GM18870 (cell line): ENCODE results near the gene IFI35.
A peak's percentile ranks its signal among the peaks of the same experiment; 100 is the strongest.
"Not testable (repeated sequence)": the region's sequence is repeated elsewhere in the genome, so short reads cannot be mapped to it uniquely, and the experiment has no call there.

Experiments used
- ATAC-seq: cut with Tn5 transposase; IDR thresholded peaks from one replicate; pipeline ENCODE4 v1.9.1; 2021; ENCODE audit warnings: moderate library complexity; ENCODE audit not compliant: unreplicated experiment

IFI35 gene

DNA sequence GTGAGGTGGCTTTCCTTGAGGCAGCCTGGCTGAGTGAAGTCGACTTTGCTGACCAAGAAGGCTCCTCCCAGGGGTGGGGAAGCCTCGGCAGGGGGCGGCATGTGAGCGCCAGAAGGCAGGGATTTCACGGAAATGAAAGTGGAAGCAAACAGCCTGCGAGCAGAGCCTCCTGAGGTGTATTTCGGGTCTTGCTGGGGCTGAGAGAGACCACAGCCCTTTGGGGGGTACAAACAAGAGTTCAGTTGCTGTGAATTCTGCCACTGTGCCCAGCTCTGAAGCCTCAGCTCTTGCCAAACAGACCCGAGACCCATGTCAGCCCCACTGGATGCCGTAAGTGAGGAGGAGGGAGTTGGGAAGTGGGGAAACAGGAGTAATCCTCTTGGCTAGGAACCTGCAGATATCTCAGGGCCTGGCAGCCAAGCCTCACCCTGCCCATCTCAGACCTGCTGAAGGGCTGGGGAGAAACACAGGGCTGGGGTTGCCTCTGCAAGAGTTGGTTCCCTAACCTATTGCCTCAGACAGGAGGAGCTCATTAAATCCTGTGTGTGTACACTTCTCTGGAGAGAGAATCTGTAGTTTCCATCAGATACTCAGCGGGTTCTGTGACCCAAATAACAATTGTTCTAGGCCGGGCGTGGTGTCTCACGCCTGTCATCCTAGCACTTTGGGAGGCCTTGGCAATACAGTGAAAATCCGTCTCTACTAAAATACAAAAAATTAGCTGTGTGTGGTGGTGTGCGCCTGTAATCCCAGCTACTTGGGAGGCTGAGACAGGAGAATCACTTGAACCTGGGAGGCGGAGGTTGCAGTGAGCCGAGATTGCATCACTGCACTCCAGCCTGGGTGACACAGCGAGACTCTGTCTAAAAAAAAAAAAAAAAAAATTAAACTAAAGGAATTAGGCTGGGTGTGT, at the start of gene IFI35:
TSS of gene IFI35 (plus strand) at position 146 of the 913 bp plus-strand sequence. CDS start at position 310, 164 bp downstream.
- peak; percentile 60 for ATAC-seq

DNA sequence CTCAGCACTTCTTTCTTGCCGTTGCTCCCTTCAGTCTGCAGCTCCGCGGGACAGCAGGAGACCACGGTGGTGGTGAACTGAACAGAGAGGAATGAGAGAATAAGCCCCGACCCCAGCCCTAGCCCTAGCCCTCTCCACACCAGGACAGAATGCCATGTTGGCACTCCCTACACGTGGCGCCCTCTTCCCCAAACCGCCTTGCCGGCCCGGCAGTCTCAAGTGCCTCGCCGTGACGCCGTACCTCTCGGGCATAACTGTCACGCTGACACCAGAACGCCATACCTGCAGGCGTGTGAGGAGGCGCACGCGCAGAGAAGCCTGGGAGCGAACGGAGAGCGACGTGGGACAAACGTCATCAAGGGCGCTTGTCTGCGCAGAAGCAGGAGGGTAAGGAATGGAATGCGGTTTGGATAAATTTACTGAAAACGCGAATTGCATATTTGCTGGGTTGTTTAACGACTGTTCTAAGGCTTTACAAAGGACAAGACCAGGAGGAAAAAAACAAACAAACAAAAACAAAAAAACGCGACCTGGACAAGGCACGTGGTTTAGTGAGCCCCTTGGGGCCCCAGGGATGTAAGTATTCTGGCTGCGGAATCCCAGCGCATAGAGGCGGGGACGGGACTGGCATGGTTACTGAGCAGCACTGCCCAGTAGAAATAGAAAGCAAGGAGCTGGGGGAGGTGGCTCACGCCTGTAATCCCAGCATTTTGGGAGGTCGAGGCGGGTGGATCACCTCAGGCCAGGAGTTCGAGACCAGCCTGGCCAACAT, 42.2 kb upstream of the IFI35 start, which contains the start of gene AARSD1:
TSS of gene AARSD1 (minus strand) at position 294 of the 772 bp plus-strand sequence. CDS start at position 280, 14 bp downstream.
- peak; percentile 58 for ATAC-seq

DNA sequence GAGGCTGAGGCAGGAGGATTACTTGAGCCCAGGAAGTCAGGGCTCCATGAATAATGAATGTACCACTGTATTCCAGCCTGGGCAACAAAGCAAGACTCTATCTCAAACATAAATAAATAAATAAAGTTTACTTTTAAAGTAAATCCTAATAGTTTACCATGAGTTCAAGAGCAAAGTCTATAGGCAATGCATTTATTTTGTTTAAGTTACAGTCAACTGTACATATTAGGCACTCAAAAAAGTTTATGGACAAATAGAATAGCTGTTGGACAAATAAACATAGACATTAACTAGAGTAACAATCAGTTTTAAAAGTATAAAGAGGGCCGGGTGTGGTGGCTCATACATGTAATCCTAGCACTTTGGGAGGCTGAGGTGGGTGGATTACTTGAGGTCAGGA, 38.7 kb upstream of the IFI35 start:
- no peak for ATAC-seq

DNA sequence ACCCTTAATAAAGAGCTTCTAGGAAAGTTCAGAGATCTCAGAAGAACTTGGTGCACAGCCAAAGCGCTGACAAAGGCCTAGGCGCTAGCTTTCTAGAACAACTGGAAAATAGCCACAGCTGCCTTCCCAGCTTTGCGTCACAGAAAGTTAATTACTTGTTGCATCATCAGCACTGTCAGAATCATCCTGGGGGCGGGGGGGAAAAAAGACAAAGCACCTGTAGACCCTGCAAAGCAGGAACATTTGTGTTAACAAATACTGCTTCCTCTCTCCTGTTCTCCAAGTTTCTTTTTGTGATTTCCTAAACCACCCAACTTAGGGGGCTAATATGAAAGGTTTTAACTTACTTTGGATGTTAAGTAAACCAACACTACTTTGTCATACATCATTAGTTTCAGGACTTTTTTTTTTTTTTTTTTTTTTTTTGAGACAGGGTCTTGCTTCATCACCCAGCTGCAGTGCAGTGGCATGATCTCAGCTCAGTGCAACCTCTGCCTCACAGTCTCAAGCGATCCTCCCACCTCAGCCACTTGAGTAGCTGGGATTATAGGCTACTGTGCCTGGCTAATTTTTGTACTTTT, 37.5 kb upstream of the IFI35 start:
- no peak for ATAC-seq

DNA sequence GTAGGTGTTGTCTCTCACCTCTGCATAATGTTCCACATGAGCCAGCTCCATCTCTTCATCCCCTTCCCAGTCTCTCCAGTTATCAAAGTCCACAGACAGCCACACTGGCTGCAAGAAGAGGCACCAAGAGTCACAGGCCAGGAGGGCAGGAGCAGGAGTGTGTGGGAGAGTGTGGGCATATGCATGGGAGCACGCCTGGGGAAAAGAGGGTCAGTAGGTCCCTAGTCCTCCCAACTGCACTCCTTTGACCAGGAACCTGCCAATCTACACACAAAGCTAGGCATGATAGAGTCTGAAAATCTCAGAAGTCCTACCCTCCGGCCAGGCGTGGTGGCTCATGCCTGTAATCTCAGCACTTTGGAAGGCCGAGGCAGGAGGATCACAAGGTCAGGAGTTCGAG, 35.0 kb upstream of the IFI35 start:
- no peak for ATAC-seq

DNA sequence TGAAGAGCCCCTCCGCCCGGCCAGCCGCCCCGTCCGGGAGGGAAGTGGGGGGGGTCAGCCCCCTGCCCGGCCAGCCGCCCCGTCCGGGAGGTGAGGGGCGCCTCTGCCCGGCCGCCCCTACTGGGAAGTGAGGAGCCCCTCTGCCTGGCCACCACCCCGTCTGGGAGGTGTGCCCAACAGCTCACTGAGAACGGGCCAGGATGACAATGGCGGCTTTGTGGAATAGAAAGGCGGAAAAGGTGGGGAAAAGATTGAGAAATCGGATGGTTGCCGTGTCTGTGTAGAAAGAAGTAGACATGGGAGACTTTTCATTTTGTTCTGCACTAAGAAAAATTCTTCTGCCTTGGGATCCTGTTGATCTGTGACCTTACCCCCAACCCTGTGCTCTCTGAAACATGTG, 33.3 kb upstream of the IFI35 start:
- ATAC-seq = not testable (repeated sequence)

DNA sequence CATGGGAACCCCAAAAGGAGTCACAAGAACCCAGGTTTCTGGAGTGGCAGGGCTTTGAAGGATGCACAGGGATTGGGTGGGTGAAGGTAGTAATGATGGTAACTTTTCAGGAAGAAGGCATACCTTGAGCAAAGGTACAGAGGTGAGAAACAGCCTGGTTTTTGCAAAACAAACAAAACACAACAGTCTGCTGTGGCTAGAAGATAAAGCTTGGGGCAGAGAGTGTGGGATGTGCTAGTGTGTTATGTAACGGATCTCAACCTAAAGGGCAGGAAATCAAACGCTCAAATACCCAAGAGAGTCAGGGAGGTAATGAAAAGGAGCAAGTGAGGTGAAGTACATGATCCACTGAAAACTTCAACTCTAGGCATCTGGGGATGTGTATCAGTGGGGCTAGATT, 31.3 kb upstream of the IFI35 start:
- ATAC-seq = no peak

DNA sequence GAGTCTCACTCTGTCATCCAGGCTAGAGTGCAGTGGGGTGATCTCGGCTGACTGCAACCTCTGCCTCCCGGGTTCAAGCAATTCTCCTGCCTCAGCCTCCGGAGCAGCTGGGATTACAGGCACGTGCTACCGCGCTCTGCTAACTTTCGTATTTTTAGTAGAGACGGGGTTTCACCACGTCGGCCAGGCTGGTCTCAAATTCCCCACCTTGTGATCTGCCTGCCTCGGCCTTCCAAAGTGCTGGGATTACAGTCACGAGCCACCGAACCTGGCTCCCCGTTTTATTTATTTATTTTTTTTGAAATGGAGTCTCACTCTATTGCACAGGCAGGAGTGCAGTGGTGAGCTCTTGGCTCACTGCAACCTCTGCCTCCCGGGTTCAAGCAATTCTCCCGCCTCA, 30.9 kb upstream of the IFI35 start:
- not testable (repeated sequence) for ATAC-seq

DNA sequence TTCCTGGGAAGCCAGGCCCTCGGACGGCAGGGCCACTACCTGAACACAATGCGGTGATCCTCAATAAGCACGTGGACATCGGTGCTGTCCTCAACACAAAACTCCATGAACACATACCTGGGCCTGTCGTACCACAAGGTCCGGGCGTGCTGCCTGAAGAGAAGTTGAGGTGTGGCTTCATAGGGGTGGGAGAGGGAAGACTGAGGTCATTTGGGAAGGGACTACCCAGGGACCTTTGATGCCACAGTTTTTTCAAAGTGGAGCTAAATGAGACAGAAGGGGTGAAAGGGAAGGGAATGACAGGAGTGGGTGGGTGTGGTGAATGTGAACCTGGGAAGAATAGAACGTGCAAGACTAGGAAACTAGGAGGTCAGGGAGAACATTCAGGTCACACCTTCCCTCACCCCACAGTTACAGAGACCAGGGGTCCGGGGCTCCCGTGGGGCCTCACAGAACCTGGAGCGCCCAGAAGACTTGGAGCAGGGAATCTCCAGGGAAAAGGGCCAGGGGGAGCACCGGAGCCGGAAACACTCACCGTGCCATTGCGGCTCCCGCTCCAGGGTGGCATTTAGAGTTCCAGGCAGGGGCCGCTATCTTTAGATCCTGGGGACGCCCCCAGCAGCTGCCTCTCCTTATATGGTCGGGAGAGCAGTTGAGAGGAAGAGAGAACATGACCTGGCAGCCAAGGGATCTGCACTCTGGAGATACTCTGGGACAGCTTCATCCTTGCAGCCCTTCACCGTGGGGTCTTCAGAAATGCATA, 26.9 kb upstream of the IFI35 start, which contains the start of gene PTGES3L:
TSS of gene PTGES3L (minus strand) at position 570 of the 763 bp plus-strand sequence. CDS start at position 543, 27 bp downstream.
- no peak for ATAC-seq

DNA sequence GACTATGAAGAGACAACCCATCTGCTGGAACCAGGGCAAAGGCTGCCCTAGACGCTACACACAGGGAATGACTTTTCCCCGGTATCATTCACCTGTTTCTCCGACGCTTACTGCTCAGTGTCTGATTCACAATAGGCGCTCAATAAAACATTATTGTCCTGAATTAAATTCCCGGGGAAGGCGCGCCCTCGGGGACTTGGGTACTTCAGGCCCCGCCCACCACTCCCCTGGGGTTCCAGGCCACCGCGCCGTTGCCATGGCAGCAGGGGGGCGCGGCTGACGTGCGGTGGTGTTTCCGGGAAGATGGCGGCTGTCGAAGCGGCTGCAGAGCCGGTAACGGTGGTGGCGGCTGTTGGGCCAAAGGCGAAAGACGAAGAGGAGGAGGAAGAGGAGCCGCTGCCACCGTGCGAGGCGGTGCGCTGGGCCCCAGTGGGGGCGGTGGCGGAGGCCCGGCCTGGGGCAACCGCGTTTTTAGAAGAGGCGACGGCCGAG, 26.3 kb upstream of the IFI35 start, which contains the start of gene RUNDC1:
TSS of gene RUNDC1 (plus strand) at position 292 of the 492 bp plus-strand sequence. CDS start at position 304, 12 bp downstream.
- no peak for ATAC-seq

DNA sequence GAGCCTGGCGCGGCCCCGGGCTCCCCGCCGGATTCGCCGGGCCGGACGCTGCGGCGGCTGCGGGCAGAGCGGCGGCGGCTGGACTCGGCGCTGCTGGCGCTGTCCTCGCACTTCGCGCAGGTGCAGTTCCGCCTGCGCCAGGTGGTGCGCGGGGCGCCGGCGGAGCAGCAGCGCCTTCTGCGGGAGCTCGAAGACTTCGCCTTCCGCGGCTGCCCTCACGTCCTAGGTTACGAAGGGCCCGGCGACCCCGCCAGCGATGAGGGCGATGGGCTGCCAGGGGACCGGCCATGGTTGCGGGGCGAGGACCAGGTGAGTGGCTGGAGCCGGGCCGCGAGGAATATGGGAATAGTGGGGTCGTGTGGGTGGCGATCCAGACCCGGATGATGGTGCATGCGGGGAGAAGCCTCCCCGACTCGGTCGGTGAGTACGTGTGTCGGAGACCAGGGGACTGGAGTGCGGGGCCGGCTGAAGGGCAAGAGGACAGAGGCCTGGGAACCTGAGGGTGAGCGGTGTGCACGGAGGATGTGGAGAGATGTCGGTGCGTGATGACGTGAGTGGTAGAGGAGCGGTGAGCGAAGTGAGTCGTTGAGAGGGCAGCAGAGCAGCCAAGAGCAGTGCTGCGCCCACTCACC, 25.7 kb upstream of the IFI35 start:
- no peak for ATAC-seq

DNA sequence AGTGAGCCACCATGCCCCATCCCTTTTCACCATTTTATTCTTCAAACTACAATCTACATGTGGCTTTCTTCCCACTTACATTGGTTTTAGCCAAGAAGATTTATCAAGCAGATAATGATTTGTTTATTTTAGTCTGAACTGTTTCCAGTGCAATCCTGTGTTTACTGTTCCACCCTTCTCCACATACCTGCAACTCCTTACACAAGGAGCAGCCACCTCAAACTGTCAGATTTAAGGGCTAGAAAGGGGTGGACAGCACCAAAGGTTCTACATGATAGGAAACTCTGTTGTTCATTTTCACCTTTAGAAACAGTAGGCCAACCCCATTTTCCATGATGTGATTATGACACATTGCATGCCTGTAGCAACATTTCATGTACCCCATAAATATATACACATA, 24.3 kb upstream of the IFI35 start:
- ATAC-seq = no peak

DNA sequence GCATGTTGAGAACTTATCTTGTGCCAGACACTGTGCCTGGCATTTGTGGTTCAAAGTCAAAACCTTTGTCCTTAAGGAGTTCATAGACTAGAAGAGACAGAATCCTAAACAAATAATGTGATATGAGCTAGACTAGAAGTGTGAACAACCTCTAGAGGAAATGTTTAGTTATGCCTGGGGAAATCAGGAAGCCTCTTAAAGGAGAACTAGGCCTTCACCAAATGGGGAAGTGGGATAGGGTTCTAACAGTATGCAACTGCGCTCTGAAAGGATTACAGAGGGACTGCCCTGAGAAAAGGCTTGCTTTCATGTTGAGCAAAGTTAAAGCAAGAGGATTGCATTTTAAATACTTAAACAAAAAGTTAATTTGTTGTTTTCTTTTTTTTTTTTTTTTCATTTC, 21.4 kb upstream of the IFI35 start:
- peak; percentile 43 for ATAC-seq

DNA sequence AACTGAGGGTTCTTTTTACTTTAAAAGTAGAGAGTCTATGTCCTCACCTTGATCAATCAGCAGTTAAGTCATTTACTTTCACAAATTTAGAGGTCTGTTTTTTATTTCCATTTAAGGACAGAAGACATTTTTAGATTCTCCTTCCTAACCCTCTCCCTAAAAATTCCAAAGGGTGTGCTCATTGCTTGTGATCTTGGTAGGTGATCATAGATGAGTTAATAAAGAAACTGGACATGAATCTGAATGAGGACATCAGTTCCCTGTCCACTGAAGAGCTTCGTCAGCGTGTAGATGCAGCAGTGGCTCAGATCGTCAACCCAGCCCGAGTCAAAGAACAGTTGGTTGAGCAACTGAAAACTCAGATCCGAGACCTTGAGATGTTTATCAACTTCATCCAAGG, 17.4 kb upstream of the IFI35 start:
- no peak for ATAC-seq

DNA sequence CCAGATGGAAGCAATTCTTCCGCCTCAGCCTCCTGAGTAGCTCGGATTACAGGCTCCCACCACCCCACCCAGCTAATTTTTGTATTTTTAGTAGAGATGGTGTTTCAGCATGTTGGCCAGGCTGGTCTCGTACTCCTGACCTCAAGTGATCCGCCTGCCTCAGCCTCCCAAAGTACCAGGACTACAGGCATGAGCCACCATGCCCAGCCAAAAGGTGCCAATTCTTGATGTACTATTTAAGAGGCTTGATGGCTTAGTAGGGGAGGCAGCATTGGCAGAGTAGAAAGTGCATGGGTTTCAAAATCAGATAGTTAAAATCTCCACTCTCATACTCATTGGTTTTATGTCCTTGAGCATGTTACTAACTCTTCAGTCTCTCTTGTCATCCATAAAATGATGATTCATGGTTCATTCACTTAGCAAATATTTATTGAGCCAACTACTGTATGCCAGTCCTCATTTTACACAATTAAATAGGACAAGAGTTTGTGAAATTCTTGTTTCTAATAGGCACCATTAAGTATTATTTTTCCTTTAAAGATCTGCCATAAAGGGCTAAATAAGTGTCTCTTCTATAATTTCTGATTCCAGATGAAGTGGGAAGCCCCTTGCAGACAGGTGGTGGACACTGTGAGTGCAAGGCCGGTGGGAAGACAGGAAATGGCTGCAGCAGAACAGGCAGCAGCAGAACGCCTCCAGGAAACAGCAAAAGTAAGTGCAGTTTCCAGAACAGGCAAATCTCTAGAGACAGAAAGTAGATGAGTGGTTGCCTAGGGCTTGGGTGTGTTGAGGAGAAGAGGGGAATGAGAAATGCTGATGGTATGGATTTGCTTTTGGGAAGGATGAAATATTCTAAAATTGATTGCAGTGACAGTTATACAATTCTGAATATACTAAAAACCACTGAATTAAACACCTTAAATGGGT, 16.6 kb upstream of the IFI35 start:
- ATAC-seq = no peak

DNA sequence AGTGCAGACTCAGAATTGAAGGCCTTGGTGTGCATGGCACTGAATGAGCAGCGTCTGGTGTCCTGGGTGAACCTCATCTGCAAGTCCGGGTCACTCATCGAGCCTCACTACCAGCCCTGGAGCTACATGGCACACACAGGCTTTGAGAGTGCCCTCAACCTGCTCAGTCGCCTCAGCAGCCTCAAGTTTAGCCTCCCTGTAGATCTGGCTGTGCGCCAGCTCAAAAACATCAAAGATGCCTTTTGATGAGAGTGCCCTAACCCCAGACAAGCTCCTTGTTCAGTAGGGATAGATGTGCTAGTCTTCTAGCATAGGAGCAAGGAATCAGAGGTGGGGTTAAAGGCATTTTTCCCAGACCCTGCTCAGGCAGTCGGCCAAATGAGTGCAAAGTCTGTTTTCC, 15.1 kb upstream of the IFI35 start:
- ATAC-seq = no peak

DNA sequence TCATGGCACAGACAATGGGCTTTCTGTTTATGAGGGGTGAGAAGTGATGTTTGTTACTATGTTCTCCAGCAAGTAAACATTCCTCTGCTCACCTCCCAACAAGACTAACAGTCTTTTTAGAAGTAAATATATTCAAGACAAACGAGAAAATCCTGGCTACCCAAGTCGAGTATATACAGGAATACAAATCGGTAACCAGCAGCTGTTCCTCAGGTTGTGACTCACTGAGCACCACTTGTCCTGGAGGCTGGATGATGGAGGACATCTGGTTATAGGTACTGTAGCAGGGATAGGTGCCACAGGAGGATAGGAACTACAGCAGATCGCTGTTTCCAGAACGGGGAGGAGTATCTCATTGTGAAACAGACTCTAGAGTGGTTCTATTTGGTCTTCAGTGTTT, 13.7 kb upstream of the IFI35 start:
- ATAC-seq = no peak

DNA sequence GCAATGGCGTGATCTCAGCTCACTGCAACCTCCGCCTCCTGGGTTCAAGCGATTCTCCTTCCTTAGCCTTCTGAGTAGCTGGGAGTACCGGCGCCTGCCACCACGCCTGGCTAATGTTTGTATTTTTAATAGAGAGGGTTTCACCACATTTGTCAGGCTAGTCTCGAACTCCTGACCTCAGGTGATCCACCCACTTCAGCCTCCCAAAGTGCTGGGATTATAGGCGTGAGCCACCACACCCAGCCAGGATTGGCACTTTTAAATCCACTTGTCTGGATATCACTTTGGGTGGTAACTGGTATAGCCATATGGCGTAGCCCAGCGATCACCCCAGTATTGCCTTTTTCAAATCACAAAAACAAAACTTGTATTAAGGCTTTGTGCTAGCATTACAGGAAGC, 12.7 kb upstream of the IFI35 start:
- not testable (repeated sequence) for ATAC-seq
